HEK293 (cell line): Measurements from ENCODE around the gene RNF182.

ENCODE experiments used
- CTCF ChIA-PET: fragments of 350-600 bp; formaldehyde crosslinking; extraction: SDS; loops from one replicate; lab custom pipeline; 2021; ENCODE audit warnings: antibody characterized with exemption; lab: Yijun Ruan, JAX
- POLR2A ChIA-PET: fragments of 300-600 bp; formaldehyde crosslinking; extraction: SDS; loops from one replicate; lab custom pipeline; 2020; ENCODE audit warnings: antibody characterized with exemption, inconsistent platforms; lab: Yijun Ruan, JAX
- H3K27ac ChIP-seq: fragments of 200-500 bp; sonication (Bioruptor generic); 2 replicates; pipeline ENCODE4 v1.5.1; 2014; ENCODE audit warnings: low read depth, low read length, control low read depth, inconsistent platforms; ENCODE audit errors: extremely low read depth
- H3K36me3 ChIP-seq, 2 experiments: fragments of 200-500 bp in 1 of 2; sonication (Bioruptor generic) in 1 of 2; 1 replicate in 1 of 2; 2 replicates in 1 of 2; pipeline ENCODE4 v1.5.1; 2014 to 2017; ENCODE audit warnings: inconsistent platforms in 2 of 2, low read length in 2 of 2; ENCODE audit not compliant: control insufficient read depth in 2 of 2, insufficient read depth in 1 of 2
- H3K4me1 ChIP-seq: fragments of 200-500 bp; sonication (Bioruptor generic); 2 replicates; pipeline ENCODE4 v1.5.1; 2014; ENCODE audit warnings: mild to moderate bottlenecking, low read length, inconsistent platforms; ENCODE audit not compliant: control insufficient read depth, insufficient read depth
- H3K4me3 ChIP-seq: 2 replicates; pipeline ENCODE4 v1.5.1; 2011; ENCODE audit warnings: low read depth, mild to moderate bottlenecking, control low read depth, low read length, moderate library complexity
- H3K9me3 ChIP-seq: fragments of 200-500 bp; sonication (Bioruptor generic); 2 replicates; pipeline ENCODE4 v1.5.1; 2014; ENCODE audit warnings: low read depth, low read length, inconsistent platforms; ENCODE audit not compliant: control insufficient read depth, insufficient read depth
- AEBP2 ChIP-seq: fragments of 450-650 bp; formaldehyde crosslinking; IDR thresholded peaks from 2 replicates; pipeline ENCODE4 v1.5.1; 2016; ENCODE audit warnings: missing biosample characterization, missing genetic modification characterization, borderline replicate concordance
- FEZF1 ChIP-seq: fragments of 450-650 bp; formaldehyde crosslinking; IDR thresholded peaks from 2 replicates; pipeline ENCODE4 v1.5.1; 2016; ENCODE audit warnings: missing biosample characterization, missing genetic modification characterization
- RBAK ChIP-seq: fragments of 450-650 bp; formaldehyde crosslinking; IDR thresholded peaks from 2 replicates; pipeline ENCODE4 v1.5.1; 2016; ENCODE audit warnings: missing biosample characterization, missing genetic modification characterization
- SALL2 ChIP-seq: fragments of 450-650 bp; formaldehyde crosslinking; IDR thresholded peaks from 2 replicates; pipeline ENCODE4 v1.5.0; 2017; ENCODE audit warnings: missing biosample characterization, mild to moderate bottlenecking, missing genetic modification characterization, borderline replicate concordance
- ZFP3 ChIP-seq: fragments of 450-650 bp; formaldehyde crosslinking; IDR thresholded peaks from 2 replicates; pipeline ENCODE4 v1.5.1; 2016; ENCODE audit warnings: low read depth, missing biosample characterization, missing genetic modification characterization
- ZNF10 ChIP-seq: fragments of 450-650 bp; formaldehyde crosslinking; IDR thresholded peaks from 2 replicates; pipeline ENCODE4 v1.5.1; 2017; ENCODE audit warnings: missing biosample characterization, missing genetic modification characterization
- ZNF112 ChIP-seq: fragments of 450-650 bp; formaldehyde crosslinking; IDR thresholded peaks from 2 replicates; pipeline ENCODE4 v1.5.0; 2017; ENCODE audit warnings: missing biosample characterization, missing genetic modification characterization
- ZNF133 ChIP-seq: fragments of 450-650 bp; formaldehyde crosslinking; IDR thresholded peaks from 2 replicates; pipeline ENCODE4 v1.5.1; 2016; ENCODE audit warnings: missing biosample characterization, missing genetic modification characterization
- ZNF174 ChIP-seq: fragments of 450-650 bp; formaldehyde crosslinking; IDR thresholded peaks from 2 replicates; pipeline ENCODE4 v1.5.0; 2017; ENCODE audit warnings: missing biosample characterization, mild to moderate bottlenecking, missing genetic modification characterization
- ZNF175 ChIP-seq: fragments of 450-650 bp; formaldehyde crosslinking; IDR thresholded peaks from 2 replicates; pipeline ENCODE4 v1.5.1; 2016; ENCODE audit warnings: missing biosample characterization, missing genetic modification characterization
- ZNF18 ChIP-seq: fragments of 450-650 bp; formaldehyde crosslinking; IDR thresholded peaks from 2 replicates; pipeline ENCODE4 v1.5.1; 2016; ENCODE audit warnings: missing biosample characterization, missing genetic modification characterization
- ZNF202 ChIP-seq: fragments of 450-650 bp; formaldehyde crosslinking; IDR thresholded peaks from 2 replicates; pipeline ENCODE4 v1.5.1; 2016; ENCODE audit warnings: missing biosample characterization, missing genetic modification characterization, borderline replicate concordance
- ZNF335 ChIP-seq: fragments of 450-650 bp; formaldehyde crosslinking; conservative IDR thresholded peaks from 2 replicates; pipeline ENCODE4 v1.5.1; 2016; ENCODE audit warnings: missing biosample characterization, missing genetic modification characterization
- ZNF404 ChIP-seq: fragments of 450-650 bp; formaldehyde crosslinking; IDR thresholded peaks from 2 replicates; pipeline ENCODE4 v1.5.1; 2017; ENCODE audit warnings: missing biosample characterization, missing genetic modification characterization
- ZNF426 ChIP-seq: fragments of 450-650 bp; formaldehyde crosslinking; IDR thresholded peaks from 2 replicates; pipeline ENCODE4 v1.5.1; 2017; ENCODE audit warnings: missing biosample characterization, missing genetic modification characterization, mild to moderate bottlenecking, inconsistent platforms, moderate library complexity
- ZNF549 ChIP-seq: fragments of 450-650 bp; IDR thresholded peaks from 2 replicates; pipeline ENCODE4 v1.5.1; 2018; ENCODE audit warnings: missing biosample characterization, missing genetic modification characterization, mild to moderate bottlenecking, inconsistent platforms, moderate library complexity
- ZNF677 ChIP-seq: fragments of 450-650 bp; IDR thresholded peaks from 2 replicates; pipeline ENCODE4 v1.5.0; 2018; ENCODE audit warnings: missing biosample characterization, mild to moderate bottlenecking, missing genetic modification characterization, moderate library complexity
- ZSCAN16 ChIP-seq: fragments of 450-650 bp; formaldehyde crosslinking; IDR thresholded peaks from 2 replicates; pipeline ENCODE4 v1.5.1; 2016; ENCODE audit warnings: missing biosample characterization, missing genetic modification characterization
- ZXDB ChIP-seq: fragments of 450-650 bp; formaldehyde crosslinking; IDR thresholded peaks from 2 replicates; pipeline ENCODE4 v1.5.1; 2016; ENCODE audit warnings: missing biosample characterization, missing genetic modification characterization

RNF182 gene

GRCh38 chr6:13883966-13884365 is 40.8 kb upstream of the RNF182 start:
- CTCF ChIA-PET = interaction anchor here (0.7 to 0.9 kb wide), 3 partner anchors 9 to 836 kb away, joined by 4 to 9 read pairs (median 5); no protein-coding TSS in a partner anchor
- H3K4me1 ChIP-seq = no peaks in the 10 kb centered on the region
- H3K27ac ChIP-seq = no peak overlapping the region
- no peaks in the 10 kb centered on the region for H3K36me3 ChIP-seq
- H3K9me3 ChIP-seq = no peaks in the 10 kb centered on the region
- no peak for TF ChIP-seq ZNF112 (tag by site-specific recombination)
- H3K4me3 ChIP-seq = no peak overlapping the region
- POLR2A ChIA-PET = no interaction called here

GRCh38 chr6:13884397-13884796 is 40.4 kb upstream of the RNF182 start:
- no peaks in the 10 kb centered on the region for H3K9me3 ChIP-seq
- no peaks in the 10 kb centered on the region for H3K4me1 ChIP-seq
- CTCF ChIA-PET = interaction anchor here (0.8 to 3.3 kb wide), 4 partner anchors 10 to 265 kb away, joined by 4 to 25 read pairs (median 12); no protein-coding TSS in a partner anchor
- no peaks in the 10 kb centered on the region for H3K36me3 ChIP-seq
- H3K27ac ChIP-seq = no peak overlapping the region
- no peak for TF ChIP-seq ZNF677
- TF ChIP-seq ZNF335 (tag by site-specific recombination) = no peak
- no peak for TF ChIP-seq AEBP2
- TF ChIP-seq ZSCAN16 = no peak
- TF ChIP-seq ZNF404 (tag by site-specific recombination) = no peak
- TF ChIP-seq ZNF133 (tag by site-specific recombination) = no peak
- TF ChIP-seq FEZF1 (tag by site-specific recombination) = no peak
- no peak overlapping the region for H3K4me3 ChIP-seq
- POLR2A ChIA-PET = no interaction called here

GRCh38 chr6:13885601-13886000 is 39.2 kb upstream of the RNF182 start:
- Histone ChIP-seq H3K4me3 (no peak overlapping the region), H3K4me1 (no peaks in the 10 kb centered on the region), H3K36me3 (no peaks in the 10 kb centered on the region), H3K9me3 (no peaks in the 10 kb centered on the region), H3K27ac (no peak overlapping the region)
- TF ChIP-seq ZNF426 (tag by site-specific recombination) = no peak
- no peak for TF ChIP-seq RBAK (tag by site-specific recombination)
- TF ChIP-seq ZNF174 (tag by site-specific recombination) = no peak
- no peak for TF ChIP-seq ZNF18
- TF ChIP-seq ZFP3 = no peak
- TF ChIP-seq SALL2 (tag by site-specific recombination) = no peak
- no peak for TF ChIP-seq ZXDB (tag by site-specific recombination)
- no peak for TF ChIP-seq ZNF10 (tag by site-specific recombination)
- TF ChIP-seq ZNF549 (tag by site-specific recombination) = no peak
- no peak for TF ChIP-seq ZNF202 (tag by site-specific recombination)
- TF ChIP-seq ZNF175 (tag by site-specific recombination) = no peak
- ChIA-PET CTCF (interaction anchor here (0.6 to 3.3 kb wide), 7 partner anchors 9 to 1411 kb away, joined by 3 to 25 read pairs (median 5); no protein-coding TSS in a partner anchor), POLR2A (interaction anchor here (0.7 kb wide), 1 partner anchor 20 kb away, joined by 3 read pairs; no protein-coding TSS in a partner anchor)
